Endothelial cell of umbilical vein (primary cell): ENCODE measurements around the gene AKR7A2. TPM values are rescaled to one million over a fixed set of nuclear protein-coding genes. Genes with fewer than 3 reads are reported as not detected.

ENCODE experiments used
- BruUV-seq: library from RNA; stranded (reverse); fragments of 400-500 nt; replicated peaks from 2 replicates; lab custom pipeline; 2021; lab: Mats Ljungman, UMichigan
- CTCF ChIA-PET: fragments of 300-600, 350-600 bp; sonication (Branson Sonifier 250); formaldehyde crosslinking; loops from one replicate; lab custom pipeline; 2021; ENCODE audit warnings: antibody characterized with exemption, inconsistent platforms; lab: Charles Lee
- POLR2A ChIA-PET: fragments of 300-600, 350-600 bp; sonication (Branson Sonifier 250); formaldehyde crosslinking; loops from one replicate; lab custom pipeline; 2021; ENCODE audit warnings: antibody characterized with exemption, inconsistent platforms; lab: Charles Lee
- DNase-seq: peaks from one replicate; pipeline ENCODE4 v3.0.0-alpha.2; 2011; ENCODE audit warnings: low read depth, low spot score
- FAIRE-seq: peaks from 2 replicates; lab custom pipeline; 2011; peaks lifted over from hg19 to GRCh38; lab: Jason Lieb, UNC
- H2AFZ ChIP-seq: 2 replicates; pipeline ENCODE4 v1.6.0; 2012; ENCODE audit warnings: low read depth, low read length, control low read depth, inconsistent platforms
- H3K27ac ChIP-seq: 2 replicates; pipeline ENCODE4 v1.5.1; 2011; ENCODE audit warnings: low read depth, mild to moderate bottlenecking, control low read depth, low read length, moderate library complexity; ENCODE audit not compliant: insufficient read depth
- H3K27me3 ChIP-seq, 2 experiments: 2 replicates each; pipeline versions ENCODE4 v1.6.0 to v1.6.1; 2011; ENCODE audit warnings: low read length in 2 of 2, mixed read lengths in 1 of 2; ENCODE audit not compliant: control insufficient read depth in 2 of 2, insufficient read depth in 2 of 2
- H3K36me3 ChIP-seq, 2 experiments: 2 replicates in 1 of 2; 3 replicates in 1 of 2; pipeline ENCODE4 v1.5.1; 2011; ENCODE audit warnings: low read length in 2 of 2, mild to moderate bottlenecking in 1 of 2, moderate library complexity in 1 of 2; ENCODE audit not compliant: control insufficient read depth in 2 of 2, insufficient read depth in 2 of 2; ENCODE audit errors: extremely low read depth in 1 of 2
- H3K4me1 ChIP-seq: 3 replicates; pipeline ENCODE4 v1.5.1; 2011; ENCODE audit warnings: mild to moderate bottlenecking, low read length; ENCODE audit not compliant: control insufficient read depth, insufficient read depth; ENCODE audit errors: extremely low read depth
- H3K4me2 ChIP-seq: 2 replicates; pipeline ENCODE4 v1.6.1; 2011; ENCODE audit warnings: low read length, control low read depth, mixed read lengths; ENCODE audit not compliant: insufficient read depth
- H3K4me3 ChIP-seq, 3 experiments: fragments of 200-600 bp in 1 of 3; sonication (generic), shearing (Covaris generic) in 1 of 3; replicated peaks in 1 of 3; 2 replicates each; pipeline ENCODE4 v1.5.1; 2011 to 2016; ENCODE audit warnings: control low read depth in 3 of 3, low read length in 3 of 3, mild to moderate bottlenecking in 2 of 3, inconsistent platforms in 1 of 3, low read depth in 1 of 3, moderate library complexity in 1 of 3; ENCODE audit not compliant: insufficient read depth in 1 of 3
- H3K79me2 ChIP-seq: 2 replicates; pipeline ENCODE4 v1.6.0; 2012; ENCODE audit warnings: low read length, inconsistent platforms; ENCODE audit not compliant: control insufficient read depth, insufficient read depth
- H3K9ac ChIP-seq: replicated peaks from 2 replicates; pipeline ENCODE3; 2011; ENCODE audit warnings: low read length, control low read depth; ENCODE audit not compliant: insufficient read depth; ENCODE audit errors: extremely low read depth
- H3K9me1 ChIP-seq: replicated peaks from 3 replicates; pipeline ENCODE4 v1.6.0; 2011; ENCODE audit warnings: mild to moderate bottlenecking, low read length; ENCODE audit not compliant: control insufficient read depth, insufficient read depth; ENCODE audit errors: extremely low read depth
- H3K9me3 ChIP-seq: replicated peaks from 2 replicates; pipeline ENCODE4 v1.5.1; 2012; ENCODE audit warnings: low read length, inconsistent platforms; ENCODE audit not compliant: control insufficient read depth, insufficient read depth
- H4K20me1 ChIP-seq: replicated peaks from 2 replicates; pipeline ENCODE3; 2011; ENCODE audit warnings: mild to moderate bottlenecking, low read length; ENCODE audit not compliant: control insufficient read depth, insufficient read depth; ENCODE audit errors: extremely low read depth
- CTCF ChIP-seq, 2 donors: IDR thresholded peaks; 1 replicate in 1 of 2; 2 replicates in 1 of 2; pipeline ENCODE4 v1.5.1; 2011; ENCODE audit warnings: low read length in 2 of 2, mild to moderate bottlenecking in 2 of 2, moderate library complexity in 2 of 2, control low read depth in 1 of 2, inconsistent platforms in 1 of 2, low read depth in 1 of 2; ENCODE audit not compliant: insufficient read depth in 1 of 2; ENCODE audit errors: extremely low read depth in 1 of 2
- EZH2 ChIP-seq: IDR thresholded peaks from 2 replicates; pipeline ENCODE4 v1.6.1; 2012; ENCODE audit warnings: borderline replicate concordance, low read depth, mild to moderate bottlenecking, moderate library complexity, low read length, inconsistent platforms; ENCODE audit not compliant: severe bottlenecking
- GATA2 ChIP-seq: IDR thresholded peaks from 2 replicates; pipeline ENCODE4 v1.7.0; 2011; ENCODE audit warnings: low read depth, mild to moderate bottlenecking, moderate library complexity, mixed read lengths, low read length; ENCODE audit not compliant: insufficient read length, insufficient read depth
- JUN ChIP-seq: IDR thresholded peaks from 2 replicates; pipeline ENCODE4 v1.6.1; 2011; ENCODE audit warnings: borderline replicate concordance, low read depth; ENCODE audit not compliant: insufficient read length, insufficient read depth
- POLR2A ChIP-seq: IDR thresholded peaks from 2 replicates; pipeline ENCODE4 v1.6.1; 2012; ENCODE audit warnings: low read depth, mild to moderate bottlenecking, control low read depth, low read length
- POLR2AphosphoS5 ChIP-seq: IDR thresholded peaks from 2 replicates; pipeline ENCODE4 v1.6.1; 2012; ENCODE audit warnings: low read depth, mild to moderate bottlenecking, control low read depth, low read length, moderate library complexity; ENCODE audit not compliant: insufficient read depth
- dilution Hi-C: fragments of 300-500 bp; cut with MboI; formaldehyde crosslinking; loops from one replicate; pipeline ENCODE4 v1.15.0; 2019; ENCODE audit warnings: low sequenced_read_pairs; ENCODE audit not compliant: extremely low pct_ligation_motif_present
- intact Hi-C: fragments of 100-400 bp; cut with micrococcal nuclease; formaldehyde crosslinking; loops from one replicate; pipeline ENCODE4 v1.10.0; 2022
- polyA plus RNA-seq, 4 experiments: library from polyadenylated mRNA; depleted of rRNA in 3 of 4; stranded (reverse) in 3 of 4; unstranded in 1 of 4; fragments of >200 nt; gene quantifications; 2 replicates each; pipeline versions ENCODE4 v1.2.1 to v1.2.3, GENCODE V29; 2011 to 2012; ENCODE audit warnings: missing spikeins in 1 of 4
- total RNA-seq: library from RNA; stranded (reverse); gene quantifications from 2 replicates; pipeline ENCODE4 v1.2.3, GENCODE V29; 2021

The AKR7A2 gene
- total and polyA plus RNA-seq, 2 donors (not counting 3 experiments of a cell fraction or from before 2014, with no cell fraction given): 48.0 to 70.7 TPM

GRCh38 chr1:19347533-19348172 is 35.7 kb upstream of the AKR7A2 start:
- no peak overlapping the region for H3K9ac ChIP-seq
- H3K9me3 ChIP-seq: no peaks in the 10 kb centered on the region
- no peaks in the 10 kb centered on the region for H4K20me1 ChIP-seq
- DNase-seq (no peak), FAIRE-seq (no peak)
- no peaks in the 10 kb centered on the region for H3K9me1 ChIP-seq
- ChIA-PET CTCF (interaction anchor here (0.8 to 10.6 kb wide), 6 partner anchors 11 to 314 kb away, joined by 3 to 99 read pairs (median 4); no protein-coding TSS in a partner anchor), POLR2A (interaction anchor here (0.5 kb wide), 1 partner anchor 41 kb away, joined by 3 read pairs; no protein-coding TSS in a partner anchor)
- no peak overlapping the region for H2AFZ ChIP-seq
- H3K79me2 ChIP-seq: no peaks in the 10 kb centered on the region
- dilution Hi-C loops: no loop called here
- H3K4me1 ChIP-seq: no peaks in the 10 kb centered on the region
- intact Hi-C loops: no loop called here
- BruUV-seq: no TSS peak
- H3K27ac ChIP-seq: no peak overlapping the region
- H3K4me2 ChIP-seq: no peak overlapping the region
- peaks cover 0 to 43% of the 10 kb centered on the region in 2 experiments for H3K36me3 ChIP-seq
- no peak overlapping the region for H3K4me3 ChIP-seq
- H3K27me3 ChIP-seq: no peaks in the 10 kb centered on the region
- TF ChIP-seq EZH2 (no peak), CTCF (IDR thresholded peaks at IDR 0.05; ENCODE audit: extremely low read depth in 1 of 2, insufficient read depth in 1 of 2, low read depth in 1 of 2, low read length in 2 of 2) (no peak), JUN (no peak), POLR2A (no peak)

GRCh38 chr1:19346026-19346425 is 34.1 kb upstream of the AKR7A2 start:
- CTCF ChIA-PET: interaction anchor here (1.0 to 10.6 kb wide), 4 partner anchors 8 to 307 kb away, joined by 3 to 99 read pairs (median 4); no protein-coding TSS in a partner anchor
- H3K79me2 ChIP-seq: no peaks in the 10 kb centered on the region

More at GRCh38 chr1:19346026-19346425, 34.1 kb upstream of the AKR7A2 start:
- DNase-seq (no peak), FAIRE-seq (no peak)
- TF ChIP-seq EZH2 (no peak), CTCF (IDR thresholded peaks at IDR 0.05; ENCODE audit: extremely low read depth in 1 of 2, insufficient read depth in 1 of 2, low read depth in 1 of 2, low read length in 2 of 2) (no peak), GATA2 (no peak), JUN (no peak), POLR2AphosphoS5 (no peak)
- Histone ChIP-seq H3K4me3 (no peak overlapping the region), H4K20me1 (no peaks in the 10 kb centered on the region), H3K9me1 (no peaks in the 10 kb centered on the region), H3K27ac (no peak overlapping the region), H3K9me3 (no peaks in the 10 kb centered on the region), H3K4me1 (no peaks in the 10 kb centered on the region), H3K27me3 (no peaks in the 10 kb centered on the region), H3K9ac (no peak overlapping the region), H2AFZ (no peak overlapping the region), H3K4me2 (no peak overlapping the region), H3K36me3 (peaks cover 0 to 44% of the 10 kb centered on the region in 2 experiments)
- POLR2A ChIA-PET: no interaction called here
- intact Hi-C loops: no loop called here
- dilution Hi-C loops: no loop called here
- no TSS peak for BruUV-seq
